ENCODE data around the gene FAM83F. TPM values are rescaled to one million over a fixed set of nuclear protein-coding genes. Genes with fewer than 3 reads are reported as not detected.

Gene FAM83F
- total RNA-seq, 1 experiment from 2014 or later, result 43.1 TPM

GRCh38 chr22:39984006-39984405, 10.7 kb upstream of the FAM83F start:
- CTCF ChIA-PET, result interaction anchor here (0.6 to 0.7 kb wide), 2 partner anchors 47 to 140 kb away, joined by 3 to 5 read pairs; no protein-coding TSS in a partner anchor
- POLR2A ChIA-PET, result interaction anchor here (0.7 kb wide), 1 partner anchor 38 kb away, joined by 5 read pairs; no protein-coding TSS in a partner anchor
- Mint-ChIP-seq H3K27ac (no peak overlapping the region), H3K27me3 (ENCODE audit: low read depth) (peaks cover 35% of the 10 kb centered on the region), H3K9me3 (no peaks in the 10 kb centered on the region), H3K4me3 (no peak overlapping the region), H3K36me3 (no peaks in the 10 kb centered on the region), H3K4me1 (peaks cover 3% of the 10 kb centered on the region)
- DNase-seq (ENCODE audit: low spot score), result no peak
- ATAC-seq, result no peak
- no peak for TF ChIP-seq ZNF263 (CRISPR knock-in tag; IDR thresholded peaks at IDR 0.05; ENCODE audit: low read depth)
- no peak for TF ChIP-seq E2F1 (CRISPR knock-in tag; IDR thresholded peaks at IDR 0.05)
- TF ChIP-seq USF1 (CRISPR knock-in tag; IDR thresholded peaks at IDR 0.05), result no peak
- no peak for TF ChIP-seq FOXP1 (CRISPR knock-in tag; IDR thresholded peaks at IDR 0.05; ENCODE audit: borderline replicate concordance)

GRCh38 chr22:39984746-39985145, 10.0 kb upstream of the FAM83F start:
- CTCF ChIA-PET, result interaction anchor here (0.7 kb wide), 2 partner anchors 31 to 139 kb away, joined by 3 to 5 read pairs; no protein-coding TSS in a partner anchor
- ATAC-seq (no peak), DNase-seq (ENCODE audit: low spot score) (no peak)
- no peaks in the 10 kb centered on the region for H3K9me3 Mint-ChIP-seq
- no peak for TF ChIP-seq ATF2 (CRISPR knock-in tag; IDR thresholded peaks at IDR 0.05; ENCODE audit: borderline replicate concordance, low read depth)
- TF ChIP-seq ZNF121 (CRISPR knock-in tag; IDR thresholded peaks at IDR 0.05), result no peak
- TF ChIP-seq ZNF416 (CRISPR knock-in tag; IDR thresholded peaks at IDR 0.05), result no peak
- no peak for TF ChIP-seq ATF3 (CRISPR knock-in tag; conservative IDR thresholded peaks at IDR 0.05)
- TF ChIP-seq MXD4 (CRISPR knock-in tag; IDR thresholded peaks at IDR 0.05; ENCODE audit: borderline replicate concordance), result no peak
- TF ChIP-seq EMX1 (CRISPR knock-in tag; IDR thresholded peaks at IDR 0.05), result no peak
- TF ChIP-seq ZBTB21 (CRISPR knock-in tag; IDR thresholded peaks at IDR 0.05; ENCODE audit: borderline replicate concordance), result no peak
- H3K4me3 Mint-ChIP-seq, result no peak overlapping the region
- peaks cover 43% of the 10 kb centered on the region for H3K27me3 Mint-ChIP-seq (ENCODE audit: low read depth)
- POLR2A ChIA-PET, result interaction anchor here (0.7 kb wide), 1 partner anchor 39 kb away, joined by 5 read pairs; no protein-coding TSS in a partner anchor
- no peaks in the 10 kb centered on the region for H3K36me3 Mint-ChIP-seq
- peaks cover 10% of the 10 kb centered on the region for H3K4me1 Mint-ChIP-seq
- no peak overlapping the region for H3K27ac Mint-ChIP-seq

DNA sequence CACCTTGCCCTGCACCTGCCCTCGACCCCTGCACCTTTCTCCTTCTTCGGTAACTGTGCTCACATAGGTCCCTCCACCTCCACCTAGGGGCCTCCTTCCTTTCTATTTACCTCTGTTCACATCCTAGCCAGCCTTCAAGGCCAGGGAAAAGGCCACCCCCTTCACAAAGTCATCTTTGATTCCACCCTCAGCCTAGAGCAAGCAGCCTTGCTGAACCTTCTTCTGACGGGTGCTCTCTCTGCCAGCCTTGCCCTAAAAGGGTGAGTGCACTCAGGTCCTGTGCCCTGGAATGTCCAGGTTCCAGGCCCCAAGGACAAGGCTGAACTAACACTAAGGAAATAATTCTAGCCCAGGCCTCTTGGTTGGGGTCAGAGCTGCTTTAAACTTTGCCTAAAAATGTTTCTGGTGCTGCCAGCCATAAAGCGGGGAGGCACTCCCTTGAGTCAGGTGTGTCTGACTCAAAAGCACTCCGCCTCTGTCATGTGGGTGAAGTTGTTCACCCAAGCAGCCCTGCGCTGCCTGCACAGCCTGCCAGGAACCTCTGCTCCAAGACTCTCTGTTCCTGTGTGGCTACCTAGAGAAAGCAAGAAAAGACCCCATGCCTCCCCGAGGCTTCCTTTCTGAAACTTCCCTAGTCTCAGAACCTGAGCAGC, 9.2 kb upstream of the FAM83F start:
- H3K36me3 Mint-ChIP-seq, result no peaks in the 10 kb centered on the region
- H3K9me3 Mint-ChIP-seq, result no peaks in the 10 kb centered on the region
- H3K4me1 Mint-ChIP-seq, result peaks cover 12% of the 10 kb centered on the region
- ATAC-seq, result no peak
- ChIA-PET CTCF (no interaction called here), POLR2A (no interaction called here)
- no peak overlapping the region for H3K27ac Mint-ChIP-seq
- no peak for DNase-seq (ENCODE audit: low spot score)
- no peak overlapping the region for H3K4me3 Mint-ChIP-seq
- no peak for TF ChIP-seq ZNF232 (CRISPR knock-in tag; IDR thresholded peaks at IDR 0.05)
- TF ChIP-seq PREB (CRISPR knock-in tag; IDR thresholded peaks at IDR 0.05; ENCODE audit: borderline replicate concordance), result no peak
- no peak for TF ChIP-seq ZBTB21 (CRISPR knock-in tag; IDR thresholded peaks at IDR 0.05; ENCODE audit: borderline replicate concordance)
- TF ChIP-seq, protein P1, sequence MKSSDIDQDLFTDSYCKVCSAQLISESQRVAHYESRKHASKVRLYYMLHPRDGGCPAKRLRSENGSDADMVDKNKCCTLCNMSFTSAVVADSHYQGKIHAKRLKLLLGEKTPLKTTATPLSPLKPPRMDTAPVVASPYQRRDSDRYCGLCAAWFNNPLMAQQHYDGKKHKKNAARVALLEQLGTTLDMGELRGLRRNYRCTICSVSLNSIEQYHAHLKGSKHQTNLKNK (CRISPR knock-in tag; IDR thresholded peaks at IDR 0.05), result no peak
- TF ChIP-seq ZNF671 (CRISPR knock-in tag; IDR thresholded peaks at IDR 0.05), result no peak
- TF ChIP-seq, protein P2, sequence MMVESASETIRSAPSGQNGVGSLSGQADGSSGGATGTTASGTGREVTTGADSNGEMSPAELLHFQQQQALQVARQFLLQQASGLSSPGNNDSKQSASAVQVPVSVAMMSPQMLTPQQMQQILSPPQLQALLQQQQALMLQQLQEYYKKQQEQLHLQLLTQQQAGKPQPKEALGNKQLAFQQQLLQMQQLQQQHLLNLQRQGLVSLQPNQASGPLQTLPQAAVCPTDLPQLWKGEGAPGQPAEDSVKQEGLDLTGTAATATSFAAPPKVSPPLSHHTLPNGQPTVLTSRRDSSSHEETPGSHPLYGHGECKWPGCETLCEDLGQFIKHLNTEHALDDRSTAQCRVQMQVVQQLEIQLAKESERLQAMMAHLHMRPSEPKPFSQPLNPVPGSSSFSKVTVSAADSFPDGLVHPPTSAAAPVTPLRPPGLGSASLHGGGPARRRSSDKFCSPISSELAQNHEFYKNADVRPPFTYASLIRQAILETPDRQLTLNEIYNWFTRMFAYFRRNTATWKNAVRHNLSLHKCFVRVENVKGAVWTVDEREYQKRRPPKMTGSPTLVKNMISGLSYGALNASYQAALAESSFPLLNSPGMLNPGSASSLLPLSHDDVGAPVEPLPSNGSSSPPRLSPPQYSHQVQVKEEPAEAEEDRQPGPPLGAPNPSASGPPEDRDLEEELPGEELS (CRISPR knock-in tag; IDR thresholded peaks at IDR 0.05), result no peak
- TF ChIP-seq ERG (CRISPR knock-in tag; IDR thresholded peaks at IDR 0.05), result no peak
- no peak for TF ChIP-seq GTF2I (CRISPR knock-in tag; conservative IDR thresholded peaks at IDR 0.05)
- TF ChIP-seq IRF1 (CRISPR knock-in tag; IDR thresholded peaks at IDR 0.05), result no peak
- TF ChIP-seq USF1 (CRISPR knock-in tag; IDR thresholded peaks at IDR 0.05), result no peak
- no peak for TF ChIP-seq ZNF121 (CRISPR knock-in tag; IDR thresholded peaks at IDR 0.05)
- TF ChIP-seq ETV6 (CRISPR knock-in tag; IDR thresholded peaks at IDR 0.05), result no peak
- peaks cover 39% of the 10 kb centered on the region for H3K27me3 Mint-ChIP-seq (ENCODE audit: low read depth)

Data from WTC11 (cell line).